PC-3 (cell line): ENCODE results near the gene ADAMTSL2. TPM values are rescaled to one million over a fixed set of nuclear protein-coding genes. Genes with fewer than 3 reads are reported as not detected.

Experiments used
- ATAC-seq: fragments of 200-7000 bp; cut with Tn5 transposase; 2 replicates; pipeline ENCODE4 v1.9.1; 2020; ENCODE audit warnings: mild to moderate bottlenecking, moderate library complexity
- BruUV-seq: library from RNA; stranded (reverse); fragments of 400-500 nt; replicated peaks from 2 replicates; lab custom pipeline; 2021; lab: Mats Ljungman, UMichigan
- CTCF ChIA-PET: fragments of 300-600 bp; sonication (Branson Sonifier 250); formaldehyde crosslinking; loops from one replicate; lab custom pipeline; 2022; ENCODE audit warnings: antibody characterized with exemption; lab: Charles Lee
- POLR2A ChIA-PET: fragments of 300-600 bp; sonication (Branson Sonifier 250); formaldehyde crosslinking; loops from one replicate; lab custom pipeline; 2022; ENCODE audit warnings: antibody characterized with exemption; ENCODE audit not compliant: unreplicated experiment; lab: Charles Lee
- DNase-seq: peaks from one replicate; pipeline ENCODE4 v3.0.0-alpha.2; 2015
- H2AFZ ChIP-seq: fragments of 300-600 bp; sonication (generic); 2 replicates; pipeline ENCODE4 v1.6.0; 2016; ENCODE audit warnings: antibody characterized with exemption, low read length
- H3F3A ChIP-seq: fragments of 300-600 bp; sonication (generic); one replicate; pipeline ENCODE4 v1.6.0; 2017; ENCODE audit warnings: antibody characterized with exemption, low read length, control low read depth, mild to moderate bottlenecking; ENCODE audit not compliant: unreplicated experiment
- H3K27ac ChIP-seq: fragments of 300-600 bp; sonication (generic); 2 replicates; pipeline ENCODE4 v1.5.1; 2016; ENCODE audit warnings: mild to moderate bottlenecking, low read length
- H3K27me3 ChIP-seq: fragments of 300-600 bp; sonication (generic); 2 replicates; pipeline ENCODE4 v1.6.1; 2016; ENCODE audit warnings: low read length, mixed read lengths
- H3K36me3 ChIP-seq: fragments of 300-600 bp; sonication (generic); 2 replicates; pipeline ENCODE4 v1.6.1; 2016; ENCODE audit warnings: low read depth, mixed run types, low read length, mixed read lengths
- H3K4me1 ChIP-seq: fragments of 300-600 bp; sonication (generic); 2 replicates; pipeline ENCODE4 v1.5.1; 2016; ENCODE audit warnings: low read length; ENCODE audit not compliant: insufficient read depth
- H3K4me2 ChIP-seq: fragments of 300-600 bp; sonication (generic); 2 replicates; pipeline ENCODE4 v1.6.0; 2016; ENCODE audit warnings: low read length
- H3K4me3 ChIP-seq: fragments of 300-600 bp; sonication (generic); 2 replicates; pipeline ENCODE4 v1.5.1; 2016; ENCODE audit warnings: mild to moderate bottlenecking, low read length, mixed read lengths
- H3K79me2 ChIP-seq: fragments of 300-600 bp; sonication (generic); 2 replicates; pipeline ENCODE4 v1.6.1; 2017; ENCODE audit warnings: low read length, mixed read lengths
- H3K9ac ChIP-seq: fragments of 300-600 bp; sonication (generic); 2 replicates; pipeline ENCODE4 v1.6.0; 2016; ENCODE audit warnings: mild to moderate bottlenecking, low read length
- H3K9me2 ChIP-seq: fragments of 300-600 bp; sonication (generic); replicated peaks from 2 replicates; pipeline ENCODE4 v1.6.1; 2016; ENCODE audit warnings: mixed run types, low read length, mixed read lengths
- H3K9me3 ChIP-seq: fragments of 300-600 bp; sonication (generic); 2 replicates; pipeline ENCODE4 v1.6.1; 2016; ENCODE audit warnings: low read length, mixed read lengths
- H4K20me1 ChIP-seq: fragments of 300-600 bp; sonication (generic); 2 replicates; pipeline ENCODE4 v1.6.1; 2016; ENCODE audit warnings: low read length, mixed read lengths
- CTCF ChIP-seq: fragments of 300-600 bp; sonication (generic); conservative IDR thresholded peaks from 2 replicates; pipeline ENCODE4 v1.5.1; 2017; ENCODE audit warnings: antibody characterized with exemption, low read depth, mild to moderate bottlenecking, low read length
- EZH2 ChIP-seq: fragments of 300-600 bp; sonication (generic); IDR thresholded peaks from one replicate; pipeline ENCODE4 v1.6.1; 2017; ENCODE audit warnings: antibody characterized with exemption, mild to moderate bottlenecking, low read length; ENCODE audit not compliant: unreplicated experiment
- EZH2phosphoT487 ChIP-seq: fragments of 300-600 bp; sonication (generic); IDR thresholded peaks from 2 replicates; pipeline ENCODE4 v1.6.1; 2018; ENCODE audit warnings: mild to moderate bottlenecking, antibody characterized with exemption, low read length, borderline replicate concordance
- intact Hi-C: fragments of 100-400 bp; cut with micrococcal nuclease; formaldehyde crosslinking; loops from 2 replicates; pipeline ENCODE4 v1.9.0; 2023
- total RNA-seq: library from RNA; depleted of rRNA; stranded (reverse); fragments of >200 nt; gene quantifications from 2 replicates; pipeline ENCODE4 v1.2.3, GENCODE V29; 2014

The ADAMTSL2 gene
- total RNA-seq, 1 experiment from 2014 or later: not detected

GRCh38 chr9:133506653-133507038 lies 27.9 kb upstream of the ADAMTSL2 start:
- Histone ChIP-seq H3K36me3 (no peaks in the 10 kb centered on the region), H3K4me2 (no peak overlapping the region), H3F3A (no peaks in the 10 kb centered on the region), H3K27ac (peak overlapping the region; percentile 11; the same call in 1 of the 2 replicates), H3K4me1 (peaks cover 22% of the 10 kb centered on the region), H3K9me2 (no peaks in the 10 kb centered on the region), H3K27me3 (no peaks in the 10 kb centered on the region), H4K20me1 (no peaks in the 10 kb centered on the region), H3K9me3 (0 out of 2 replicates have a peak, but pooled peaks cover 5% of the 10 kb centered on the region), H3K4me3 (no peak overlapping the region), H2AFZ (0 out of 2 replicates have a peak overlapping the region, but pooled peaks have one; percentile 6), H3K9ac (no peak overlapping the region), H3K79me2 (no peaks in the 10 kb centered on the region)
- peak; percentile 80 for TF ChIP-seq EZH2phosphoT487
- TF ChIP-seq CTCF: no peak
- BruUV-seq: no TSS peak
- POLR2A ChIA-PET: interaction anchor here (0.6 kb wide), 1 partner anchor 68 kb away, joined by 4 read pairs; no protein-coding TSS in a partner anchor
- peak; percentile 85 for DNase-seq
- intact Hi-C loops: no loop called here
- CTCF ChIA-PET: no interaction called here
- ATAC-seq: peak; percentile 83

DNA sequence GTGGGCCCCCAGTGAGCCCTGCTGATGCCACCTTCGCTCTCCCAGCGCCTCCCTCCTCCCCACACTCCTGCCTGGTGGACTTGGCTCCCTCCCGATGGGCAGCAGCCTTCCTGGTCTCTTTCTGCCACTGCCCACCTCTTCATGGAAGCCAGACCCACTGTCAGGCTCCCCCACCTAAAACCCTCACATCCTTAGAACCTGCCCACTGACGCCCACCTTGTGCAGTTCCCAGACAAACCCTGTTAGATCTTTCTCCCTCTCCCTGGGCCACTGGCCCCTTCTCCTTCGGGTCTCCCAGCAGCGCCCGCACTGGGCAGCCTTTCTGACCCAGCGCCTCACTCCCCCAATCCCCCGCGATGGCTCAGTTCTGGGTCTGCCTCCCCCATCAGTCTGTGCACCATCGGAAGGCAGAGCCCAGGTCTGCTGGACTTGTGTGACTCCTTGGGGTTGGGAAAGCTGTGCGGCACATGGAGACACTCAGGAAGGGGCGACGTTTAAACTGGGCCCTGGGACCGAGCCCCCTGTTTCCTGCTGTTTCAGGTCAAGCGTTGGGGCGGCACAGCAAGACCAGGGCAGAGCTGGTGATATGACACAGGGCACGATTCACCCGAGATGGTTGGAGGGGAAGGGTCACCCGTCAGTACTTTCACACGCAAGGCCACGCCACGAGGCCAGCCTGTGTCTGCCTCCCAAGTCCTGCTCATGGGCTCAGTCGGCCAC lies 27.1 kb upstream of the ADAMTSL2 start:
- no peak for ATAC-seq
- no peak overlapping the region for H3K4me3 ChIP-seq
- H3K9ac ChIP-seq: no peak overlapping the region
- H3K4me1 ChIP-seq: peaks cover 22% of the 10 kb centered on the region
- no peak for DNase-seq
- no peak overlapping the region for H3K4me2 ChIP-seq
- H3K36me3 ChIP-seq: no peaks in the 10 kb centered on the region
- no peak overlapping the region for H3K27ac ChIP-seq
- ChIA-PET POLR2A (no interaction called here), CTCF (no interaction called here)
- no peaks in the 10 kb centered on the region for H3K9me3 ChIP-seq
- no peaks in the 10 kb centered on the region for H3K9me2 ChIP-seq
- H3K27me3 ChIP-seq: no peaks in the 10 kb centered on the region
- H4K20me1 ChIP-seq: no peaks in the 10 kb centered on the region
- TF ChIP-seq EZH2: no peak
- TF ChIP-seq CTCF: no peak
- no peak for TF ChIP-seq EZH2phosphoT487
- H3F3A ChIP-seq: no peaks in the 10 kb centered on the region
- no peak overlapping the region for H2AFZ ChIP-seq
- H3K79me2 ChIP-seq: no peaks in the 10 kb centered on the region
- BruUV-seq: no TSS peak
- intact Hi-C loops: no loop called here

GRCh38 chr9:133508046-133508445 lies 26.5 kb upstream of the ADAMTSL2 start:
- CTCF ChIA-PET: no interaction called here
- no peak overlapping the region for H3K9ac ChIP-seq
- no peak overlapping the region for H3K4me3 ChIP-seq
- no peak overlapping the region for H2AFZ ChIP-seq
- H3K27ac ChIP-seq: no peak overlapping the region
- POLR2A ChIA-PET: no interaction called here
- H3K4me2 ChIP-seq: no peak overlapping the region
- no peaks in the 10 kb centered on the region for H3K9me2 ChIP-seq
- H3F3A ChIP-seq: no peaks in the 10 kb centered on the region
- BruUV-seq: no TSS peak
- no peaks in the 10 kb centered on the region for H3K27me3 ChIP-seq
- intact Hi-C loops: no loop called here
- no peaks in the 10 kb centered on the region for H3K36me3 ChIP-seq
- DNase-seq: no peak
- peaks cover 22% of the 10 kb centered on the region for H3K4me1 ChIP-seq
- H3K9me3 ChIP-seq: no peaks in the 10 kb centered on the region
- H3K79me2 ChIP-seq: no peaks in the 10 kb centered on the region
- ATAC-seq: no peak
- no peaks in the 10 kb centered on the region for H4K20me1 ChIP-seq
- TF ChIP-seq CTCF (no peak), EZH2 (no peak), EZH2phosphoT487 (no peak)
